HFF-Myc (cell line): Measurements from ENCODE around the gene CHN1.

Source experiments
- DNase-seq: peaks from one replicate; pipeline ENCODE4 v3.0.0-alpha.2; 2011; ENCODE audit warnings: low read depth; ENCODE audit errors: extremely low read depth
- H3K4me3 ChIP-seq: replicated peaks from 2 replicates; pipeline ENCODE4 v1.5.1; 2011; ENCODE audit warnings: low read depth, mild to moderate bottlenecking, control low read depth, low read length
- CTCF ChIP-seq: IDR thresholded peaks from 2 replicates; pipeline ENCODE4 v1.5.1; 2012; ENCODE audit warnings: mild to moderate bottlenecking, low read depth, low read length, control low read depth; ENCODE audit errors: missing control alignments

Gene CHN1

GRCh38 chr2:174994381-174994780 is 10.8 kb downstream of the CHN1 start:
- no peak for DNase-seq
- H3K4me3 ChIP-seq = no peak overlapping the region
- no peak for TF ChIP-seq CTCF

- no peak overlapping the region for H3K4me3 ChIP-seq
- TF ChIP-seq CTCF = no peak
- no peak for DNase-seq
These were observed 12.3 kb downstream of the CHN1 start for GRCh38 chr2:174992886-174993285.

- H3K4me3 ChIP-seq = no peak overlapping the region
- no peak for TF ChIP-seq CTCF
- no peak for DNase-seq
These were observed 19.6 kb downstream of the CHN1 start for GRCh38 chr2:174985614-174986013.

- DNase-seq = no peak
- no peak overlapping the region for H3K4me3 ChIP-seq
- TF ChIP-seq CTCF = no peak
These were observed 20.6 kb downstream of the CHN1 start for GRCh38 chr2:174984561-174984960.

GRCh38 chr2:174981331-174981730 is 23.9 kb downstream of the CHN1 start:
- no peak for DNase-seq
- H3K4me3 ChIP-seq = no peak overlapping the region
- TF ChIP-seq CTCF = no peak

GRCh38 chr2:174979996-174980395 is 25.2 kb downstream of the CHN1 start:
- no peak for DNase-seq
- H3K4me3 ChIP-seq = no peak overlapping the region
- no peak for TF ChIP-seq CTCF

- DNase-seq = no peak
- no peak for TF ChIP-seq CTCF
- no peak overlapping the region for H3K4me3 ChIP-seq
These were observed 27.8 kb downstream of the CHN1 start for GRCh38 chr2:174977364-174977763.
